Tongue (tissue), 2 donors: ENCODE results near the gene CD44. TPM values are rescaled to one million over a fixed set of nuclear protein-coding genes. Genes with fewer than 3 reads are reported as not detected.

Source experiments
- DNase-seq: peaks from one replicate; pipeline ENCODE4 v3.0.0-alpha.2; 2015
- total RNA-seq: library from RNA; depleted of rRNA; stranded (reverse); fragments of >200 nt; gene quantifications from one replicate; pipeline ENCODE4 v1.2.3, GENCODE V29; 2014

The CD44 gene
- total RNA-seq, 1 donor from 2014 or later, result 201 TPM

- DNase-seq, result no peak
Observed at GRCh38 chr11:35112056-35112845, 26.7 kb upstream of the CD44 start.

- no peak for DNase-seq
Observed at GRCh38 chr11:35112846-35113105, 26.2 kb upstream of the CD44 start.

GRCh38 chr11:35114906-35115687, 23.9 kb upstream of the CD44 start:
- DNase-seq, result no peak

GRCh38 chr11:35115688-35116030, 23.3 kb upstream of the CD44 start:
- no peak for DNase-seq

GRCh38 chr11:35116245-35116644, 22.7 kb upstream of the CD44 start:
- DNase-seq, result no peak

- DNase-seq, result peak; percentile 95
Observed at GRCh38 chr11:35116762-35117640, 22.0 kb upstream of the CD44 start.

GRCh38 chr11:35118906-35119305, 20.1 kb upstream of the CD44 start:
- DNase-seq, result no peak

GRCh38 chr11:35121326-35121865, 17.6 kb upstream of the CD44 start:
- DNase-seq, result no peak

GRCh38 chr11:35122308-35122707, 16.7 kb upstream of the CD44 start:
- DNase-seq, result no peak

- DNase-seq, result no peak
Observed at GRCh38 chr11:35126000-35126878, 12.7 kb upstream of the CD44 start.

GRCh38 chr11:35126879-35127581, 11.9 kb upstream of the CD44 start:
- no peak for DNase-seq

GRCh38 chr11:35127619-35128018, 11.4 kb upstream of the CD44 start:
- no peak for DNase-seq

- DNase-seq, result no peak
Observed at GRCh38 chr11:35131094-35131493, 7.9 kb upstream of the CD44 start.

- DNase-seq, result peak; percentile 72
Observed at GRCh38 chr11:35131886-35132285, 7.1 kb upstream of the CD44 start.

- no peak for DNase-seq
Observed at GRCh38 chr11:35133656-35134055, 5.3 kb upstream of the CD44 start.

- DNase-seq, result no peak
Observed at GRCh38 chr11:35134403-35135148, 4.4 kb upstream of the CD44 start.

GRCh38 chr11:35135222-35135621, 3.7 kb upstream of the CD44 start:
- DNase-seq, result no peak

GRCh38 chr11:35136311-35136710, 2.7 kb upstream of the CD44 start:
- DNase-seq, result no peak

GRCh38 chr11:35138058-35138457, 913 bp upstream of the CD44 start:
- no peak for DNase-seq

GRCh38 chr11:35138606-35138942, 397 bp upstream of the CD44 start:
- DNase-seq, result no peak
